NCI-H1048 (cell line): Measurements from ENCODE around the gene VKORC1.

Source experiments
- DNase-seq: peaks from one replicate; lab custom pipeline; 2025; lab: John Stamatoyannopoulos, UW

Gene VKORC1

GRCh38 chr16:31082368-31083045 lies 12.1 kb downstream of the VKORC1 start:
- DNase-seq = no peak

DNA sequence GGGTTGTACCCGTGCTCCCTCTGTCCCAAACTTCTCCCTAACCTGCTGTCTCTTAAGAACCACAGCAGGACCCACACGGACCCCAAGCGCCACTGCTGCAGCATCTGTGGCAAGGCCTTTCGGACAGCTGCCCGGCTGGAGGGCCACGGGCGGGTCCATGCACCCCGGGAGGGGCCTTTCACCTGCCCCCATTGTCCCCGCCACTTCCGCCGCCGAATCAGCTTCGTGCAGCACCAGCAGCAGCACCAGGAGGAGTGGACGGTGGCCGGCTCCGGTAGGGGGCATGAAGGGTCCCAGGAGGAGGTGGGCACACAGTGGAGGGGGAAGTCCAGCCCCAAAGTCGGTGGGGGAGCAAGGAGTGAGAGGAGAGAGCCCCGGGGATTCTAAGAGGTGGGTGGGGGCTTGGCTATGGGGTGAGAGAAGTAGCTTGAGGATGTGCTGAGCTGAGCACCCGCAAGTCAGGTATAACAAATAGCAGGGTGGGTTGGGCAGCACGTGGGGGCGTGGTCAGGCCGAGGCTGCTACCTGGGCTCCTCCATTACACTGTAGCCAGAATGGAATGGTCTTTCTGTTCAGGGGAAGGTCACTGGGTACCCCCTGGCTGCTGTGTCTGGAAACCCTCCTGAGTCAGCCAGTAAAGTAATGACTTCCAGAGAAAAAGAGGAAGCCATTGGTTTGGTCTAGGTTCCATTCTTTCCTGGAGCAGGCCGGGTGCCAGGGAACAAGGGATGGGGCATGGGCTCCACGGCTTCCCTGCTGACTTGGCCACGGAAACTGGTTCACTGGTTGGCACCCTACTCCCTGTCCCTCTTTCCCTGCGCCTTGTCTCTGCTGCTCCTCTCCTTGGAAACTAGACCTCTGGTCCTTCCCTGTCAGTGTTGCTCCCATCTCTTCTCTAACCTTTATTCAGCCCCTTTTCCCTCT lies 12.9 kb downstream of the VKORC1 start:
- DNase-seq = no peak

DNA sequence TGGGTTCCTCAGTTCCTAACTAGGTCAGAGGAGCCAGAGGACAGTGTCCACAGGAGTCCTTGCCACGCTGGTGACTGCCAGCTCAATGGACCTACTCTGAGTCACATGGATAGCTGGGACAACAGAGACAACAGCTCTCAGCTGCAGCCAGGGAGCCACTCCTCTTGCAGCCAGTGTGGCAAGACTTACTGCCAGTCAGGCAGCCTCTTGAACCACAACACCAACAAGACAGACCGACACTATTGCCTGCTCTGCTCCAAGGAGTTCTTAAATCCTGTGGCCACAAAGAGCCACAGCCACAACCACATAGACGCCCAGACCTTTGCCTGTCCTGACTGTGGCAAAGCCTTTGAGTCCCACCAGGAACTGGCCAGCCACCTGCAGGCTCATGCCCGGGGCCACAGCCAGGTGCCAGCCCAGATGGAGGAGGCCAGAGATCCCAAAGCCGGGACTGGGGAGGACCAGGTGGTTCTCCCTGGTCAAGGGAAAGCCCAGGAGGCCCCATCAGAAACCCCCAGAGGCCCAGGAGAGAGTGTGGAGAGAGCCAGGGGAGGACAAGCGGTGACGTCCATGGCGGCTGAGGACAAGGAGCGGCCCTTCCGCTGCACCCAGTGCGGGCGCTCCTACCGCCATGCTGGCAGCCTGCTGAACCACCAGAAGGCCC lies 13.7 kb downstream of the VKORC1 start:
- no peak for DNase-seq

DNA sequence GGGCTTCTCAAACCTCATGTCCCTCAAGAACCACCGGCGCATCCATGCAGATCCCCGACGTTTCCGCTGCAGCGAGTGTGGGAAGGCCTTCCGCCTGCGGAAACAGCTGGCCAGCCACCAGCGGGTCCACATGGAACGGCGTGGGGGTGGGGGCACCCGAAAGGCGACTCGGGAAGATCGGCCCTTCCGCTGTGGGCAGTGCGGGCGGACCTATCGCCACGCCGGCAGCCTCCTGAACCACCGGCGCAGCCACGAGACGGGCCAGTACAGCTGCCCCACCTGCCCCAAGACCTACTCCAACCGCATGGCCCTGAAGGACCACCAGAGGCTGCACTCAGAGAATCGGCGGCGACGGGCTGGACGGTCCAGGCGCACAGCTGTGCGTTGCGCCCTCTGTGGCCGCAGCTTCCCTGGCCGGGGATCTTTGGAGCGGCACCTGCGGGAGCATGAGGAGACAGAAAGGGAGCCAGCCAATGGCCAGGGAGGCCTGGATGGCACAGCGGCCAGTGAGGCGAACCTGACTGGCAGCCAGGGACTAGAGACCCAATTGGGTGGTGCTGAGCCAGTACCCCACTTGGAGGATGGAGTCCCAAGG lies 14.5 kb downstream of the VKORC1 start:
- DNase-seq = no peak

- DNase-seq = no peak
Measured at GRCh38 chr16:31079342-31079944, 15.2 kb downstream of the VKORC1 start.

DNA sequence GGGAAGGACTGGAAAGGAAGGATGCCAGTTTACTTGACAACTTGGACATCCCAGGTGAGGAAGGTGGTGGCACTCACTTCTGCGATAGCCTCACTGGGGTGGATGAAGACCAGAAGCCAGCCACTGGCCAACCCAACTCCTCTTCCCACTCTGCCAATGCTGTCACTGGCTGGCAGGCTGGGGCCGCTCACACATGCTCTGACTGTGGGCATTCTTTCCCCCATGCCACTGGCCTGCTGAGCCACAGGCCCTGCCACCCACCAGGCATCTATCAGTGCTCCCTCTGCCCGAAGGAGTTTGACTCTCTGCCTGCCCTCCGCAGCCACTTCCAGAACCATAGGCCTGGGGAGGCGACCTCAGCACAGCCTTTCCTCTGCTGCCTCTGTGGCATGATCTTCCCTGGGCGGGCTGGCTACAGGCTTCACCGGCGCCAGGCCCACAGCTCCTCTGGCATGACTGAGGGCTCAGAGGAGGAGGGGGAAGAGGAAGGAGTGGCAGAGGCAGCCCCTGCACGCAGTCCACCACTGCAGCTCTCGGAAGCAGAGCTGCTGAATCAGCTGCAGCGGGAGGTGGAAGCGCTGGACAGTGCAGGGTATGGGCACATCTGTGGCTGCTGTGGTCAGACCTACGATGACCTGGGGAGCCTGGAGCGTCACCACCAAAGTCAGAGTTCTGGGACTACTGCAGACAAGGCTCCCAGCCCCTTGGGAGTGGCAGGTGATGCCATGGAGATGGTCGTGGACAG lies 15.8 kb downstream of the VKORC1 start:
- no peak for DNase-seq

DNA sequence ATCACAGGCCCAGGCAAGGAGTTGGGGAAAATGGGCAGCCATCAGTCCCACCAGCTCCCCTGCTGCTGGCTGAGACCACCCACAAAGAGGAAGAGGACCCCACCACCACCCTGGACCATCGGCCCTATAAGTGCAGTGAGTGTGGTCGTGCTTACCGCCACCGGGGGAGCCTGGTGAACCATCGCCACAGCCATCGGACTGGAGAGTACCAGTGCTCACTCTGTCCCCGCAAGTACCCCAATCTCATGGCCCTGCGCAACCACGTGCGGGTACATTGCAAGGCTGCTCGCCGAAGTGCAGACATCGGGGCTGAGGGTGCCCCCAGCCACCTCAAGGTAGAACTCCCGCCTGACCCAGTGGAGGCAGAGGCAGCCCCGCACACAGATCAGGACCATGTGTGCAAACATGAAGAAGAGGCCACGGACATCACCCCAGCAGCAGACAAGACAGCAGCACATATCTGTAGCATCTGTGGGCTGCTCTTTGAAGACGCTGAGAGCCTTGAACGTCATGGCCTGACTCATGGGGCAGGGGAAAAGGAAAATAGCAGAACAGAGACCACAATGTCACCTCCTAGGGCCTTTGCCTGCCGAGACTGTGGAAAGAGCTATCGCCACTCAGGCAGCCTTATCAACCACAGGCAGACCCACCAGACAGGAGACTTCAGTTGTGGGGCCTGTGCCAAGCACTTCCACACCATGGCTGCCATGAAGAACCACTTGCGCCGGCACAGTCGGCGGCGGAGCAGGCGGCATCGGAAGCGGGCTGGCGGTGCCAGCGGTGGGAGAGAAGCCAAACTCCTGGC lies 16.8 kb downstream of the VKORC1 start:
- DNase-seq = no peak

DNA sequence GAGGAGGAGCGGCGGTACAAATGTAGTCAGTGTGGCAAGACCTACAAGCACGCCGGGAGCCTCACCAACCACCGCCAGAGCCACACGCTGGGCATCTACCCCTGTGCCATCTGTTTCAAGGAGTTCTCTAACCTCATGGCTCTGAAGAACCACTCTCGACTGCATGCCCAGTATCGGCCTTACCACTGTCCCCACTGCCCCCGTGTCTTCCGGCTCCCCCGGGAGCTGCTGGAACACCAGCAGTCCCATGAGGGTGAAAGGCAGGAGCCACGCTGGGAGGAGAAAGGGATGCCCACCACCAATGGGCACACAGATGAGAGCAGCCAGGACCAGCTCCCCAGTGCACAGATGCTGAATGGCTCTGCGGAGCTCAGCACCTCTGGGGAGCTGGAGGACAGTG lies 17.6 kb downstream of the VKORC1 start:
- no peak for DNase-seq

DNA sequence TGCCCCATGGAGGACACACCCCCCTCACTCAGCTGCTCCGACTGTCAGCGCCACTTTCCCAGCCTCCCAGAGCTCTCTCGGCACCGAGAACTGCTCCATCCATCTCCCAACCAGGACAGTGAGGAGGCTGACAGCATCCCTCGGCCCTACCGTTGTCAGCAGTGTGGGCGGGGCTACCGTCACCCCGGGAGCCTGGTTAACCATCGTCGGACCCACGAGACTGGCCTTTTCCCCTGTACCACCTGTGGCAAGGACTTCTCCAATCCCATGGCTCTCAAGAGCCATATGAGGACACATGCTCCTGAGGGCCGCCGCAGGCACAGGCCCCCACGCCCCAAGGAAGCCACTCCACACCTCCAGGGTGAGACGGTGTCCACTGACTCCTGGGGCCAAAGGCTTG lies 18.3 kb downstream of the VKORC1 start:
- no peak for DNase-seq

DNA sequence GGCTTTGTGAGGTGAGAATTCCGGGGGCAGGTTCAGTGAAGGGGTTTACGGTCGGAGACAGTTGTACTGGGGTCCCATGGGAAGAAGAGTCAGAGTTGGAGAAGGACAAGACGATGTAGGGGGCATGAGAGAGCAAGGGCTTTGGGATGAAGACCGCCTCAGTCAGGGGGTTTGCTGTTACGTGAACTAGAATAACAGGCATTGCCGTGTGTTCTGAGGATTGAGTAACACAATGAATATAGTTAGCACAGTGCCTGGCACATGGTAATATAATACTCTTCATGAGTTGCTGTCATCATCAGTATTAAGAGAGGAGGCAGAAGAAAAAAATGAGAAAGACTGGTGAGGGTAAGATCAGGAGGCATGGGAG lies 19.8 kb downstream of the VKORC1 start:
- DNase-seq = no peak

- peak; percentile 92 for DNase-seq
Measured at GRCh38 chr16:31073970-31074813, 20.4 kb downstream of the VKORC1 start, which contains the start of the genes ZNF646 and ZNF668. Gene ZNF646, plus strand, starts transcription at chr16:31074422. Its CDS starts 1,903 bp downstream, at chr16:31076325. Gene ZNF668, minus strand, starts transcription at chr16:31074240. Its CDS starts 9,781 bp downstream, at chr16:31064459.

DNA sequence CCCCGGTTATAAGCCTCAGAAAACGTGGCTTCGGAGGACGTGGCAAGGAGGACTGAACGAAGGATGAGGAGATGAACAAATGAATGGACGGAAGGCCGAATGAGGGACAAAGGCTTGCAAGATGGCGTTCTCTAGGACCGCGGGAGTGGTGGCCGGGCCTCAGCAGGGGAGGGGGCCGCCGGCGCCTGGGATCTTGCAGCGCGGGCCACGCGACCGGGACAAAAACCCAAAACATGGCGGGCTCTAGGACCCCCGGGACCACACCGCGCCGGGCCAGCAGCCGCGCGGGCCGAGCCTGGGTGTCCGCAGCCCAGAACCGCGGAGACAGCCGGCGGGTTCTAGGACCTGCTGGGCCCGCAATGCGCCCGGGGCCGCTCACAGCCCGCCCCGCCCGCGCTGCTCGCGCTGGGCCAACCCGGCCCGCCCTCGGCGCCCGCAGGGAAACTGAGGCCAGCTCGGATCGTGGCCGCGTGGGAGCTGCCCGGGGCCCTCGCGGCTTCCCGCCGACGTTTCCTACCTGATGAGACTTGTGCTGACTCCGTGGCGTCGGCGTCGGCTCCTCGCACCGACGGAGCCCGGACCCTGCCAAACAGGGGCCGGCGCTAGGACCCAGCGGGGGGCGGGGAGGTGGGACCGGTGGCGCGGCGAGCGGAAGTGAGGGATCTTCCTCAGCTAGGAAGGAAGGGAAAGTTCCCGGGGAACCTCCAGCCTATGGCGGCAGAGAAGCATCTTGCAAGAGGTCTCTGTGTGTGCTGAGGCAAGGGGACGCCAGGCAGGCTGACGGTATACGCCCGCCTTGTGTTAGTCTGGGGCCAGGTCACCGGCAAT lies 21.2 kb downstream of the VKORC1 start:
- DNase-seq = peak; percentile 58

DNA sequence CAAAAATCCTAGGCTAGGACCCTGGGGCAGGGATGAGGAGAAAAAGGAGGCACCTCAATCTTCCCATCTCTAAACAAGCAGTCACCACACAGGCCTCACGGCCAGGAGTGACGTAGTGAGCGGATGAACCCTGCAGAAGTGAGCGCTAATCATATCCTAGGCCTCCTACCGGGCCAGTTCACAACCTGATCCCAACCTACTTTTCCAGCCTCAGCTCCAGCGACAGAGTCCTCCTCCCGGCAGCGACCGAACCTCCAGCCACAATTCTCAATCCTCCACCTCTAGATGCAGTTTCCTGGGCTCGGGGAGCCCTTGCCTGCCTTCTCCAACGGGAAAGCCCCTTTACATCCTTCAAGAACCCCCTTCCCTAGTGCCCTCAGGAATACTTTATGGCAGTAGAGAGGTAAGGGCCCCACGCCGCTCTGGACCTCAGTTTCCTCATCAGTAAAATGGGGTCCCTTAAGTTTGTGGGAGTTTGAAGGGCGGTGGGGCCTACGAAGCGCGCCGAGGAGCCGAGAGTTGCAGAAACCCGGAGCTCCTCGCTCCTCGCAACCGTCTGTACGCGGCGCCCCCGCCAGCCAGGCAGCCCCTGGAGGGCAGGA lies 22.0 kb downstream of the VKORC1 start:
- no peak for DNase-seq

DNA sequence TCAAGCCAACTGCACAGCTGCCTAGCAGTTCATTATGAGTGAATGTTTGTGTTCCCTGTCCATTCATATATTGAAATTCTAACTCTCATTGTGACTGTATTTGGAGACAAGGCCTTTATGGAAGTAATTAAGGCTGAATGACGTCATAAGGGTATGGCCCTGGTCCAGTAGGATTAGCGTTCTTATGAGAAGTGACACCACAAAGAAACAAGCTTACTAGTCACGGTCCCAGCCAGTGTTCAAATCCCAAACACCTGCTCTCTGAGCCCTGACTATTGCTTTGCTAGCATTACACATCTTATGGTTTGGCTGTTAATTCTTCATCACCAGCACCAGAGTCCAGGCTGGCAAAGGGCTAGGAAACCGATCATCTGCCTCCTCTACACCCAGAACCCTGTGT lies 22.7 kb downstream of the VKORC1 start:
- DNase-seq = no peak

- DNase-seq = no peak
Measured at GRCh38 chr16:31067342-31067741, 27.3 kb downstream of the VKORC1 start.

GRCh38 chr16:31064882-31065461 lies 29.6 kb downstream of the VKORC1 start:
- DNase-seq = no peak

DNA sequence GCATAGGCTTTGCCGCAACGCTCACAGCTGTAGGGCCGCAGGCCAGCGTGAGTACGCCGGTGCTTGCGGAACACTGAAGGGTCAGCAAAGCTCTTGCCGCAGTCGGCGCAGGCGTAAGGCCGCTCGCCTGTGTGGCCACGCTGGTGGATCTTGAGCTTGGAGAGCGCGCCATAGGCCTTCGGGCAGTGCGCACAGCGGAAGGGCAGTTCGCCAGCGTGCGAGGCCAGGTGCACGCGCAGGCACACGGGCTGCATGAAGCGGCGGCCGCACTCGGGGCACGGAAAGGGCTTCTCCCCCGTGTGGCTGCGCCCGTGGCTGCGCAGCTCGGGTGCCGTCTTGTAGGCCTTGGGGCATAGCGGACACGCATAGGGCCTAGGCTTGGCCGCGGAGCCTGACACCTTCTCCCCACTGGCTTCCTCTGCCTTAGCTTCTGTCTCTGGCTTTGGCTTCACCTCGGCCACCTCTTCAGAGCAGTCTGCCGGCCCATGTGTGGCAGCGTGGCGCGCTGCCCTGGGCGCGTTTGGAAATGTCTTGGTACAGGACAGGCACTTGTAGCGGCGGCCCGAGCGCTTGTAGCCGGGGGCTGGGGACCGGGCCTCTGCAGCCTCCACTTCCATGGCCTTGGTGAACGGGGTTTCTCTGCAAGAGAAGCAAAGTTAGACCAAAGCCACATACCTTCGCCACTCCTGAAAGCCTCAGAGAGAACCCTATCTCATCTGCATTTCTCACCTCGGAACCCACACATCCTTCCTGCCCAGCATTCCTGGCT lies 30.6 kb downstream of the VKORC1 start:
- no peak for DNase-seq
